Activated gamma-delta T cell treated with Interleukin-2 at 50 U/mL for 16 hours (primary cell): Measurements from ENCODE around the gene UTP14A.

ENCODE experiments used
- DNase-seq: peaks from one replicate; pipeline ENCODE4 v3.0.0-alpha.2; 2020

UTP14A gene

GRCh38 chrX:129953881-129954280 lies 47.9 kb downstream of the UTP14A start:
- DNase-seq: no peak

- no peak for DNase-seq
These were observed 48.8 kb downstream of the UTP14A start for GRCh38 chrX:129954804-129955203.

DNA sequence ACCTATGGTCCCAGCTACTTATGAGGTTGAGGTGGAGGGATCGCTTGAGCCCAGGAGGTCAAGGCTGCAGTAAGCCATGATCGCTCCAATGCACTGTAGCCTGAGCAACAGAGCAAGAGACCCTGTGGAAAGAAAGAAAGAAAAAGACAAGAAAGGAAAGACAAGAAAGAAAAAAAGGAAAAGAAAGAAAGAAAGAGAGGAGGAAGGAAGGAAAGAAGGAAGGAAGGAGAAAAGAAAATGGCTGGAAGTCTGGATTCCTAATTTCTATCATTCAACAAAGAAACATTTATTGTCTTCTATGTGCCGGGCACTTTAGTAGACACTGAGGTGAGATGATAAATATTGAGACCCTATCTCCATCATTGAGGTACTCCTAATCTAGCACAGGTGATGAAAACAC lies 49.7 kb downstream of the UTP14A start:
- no peak for DNase-seq

- DNase-seq: no peak
These were observed 50.2 kb downstream of the UTP14A start for GRCh38 chrX:129956145-129956544.

DNA sequence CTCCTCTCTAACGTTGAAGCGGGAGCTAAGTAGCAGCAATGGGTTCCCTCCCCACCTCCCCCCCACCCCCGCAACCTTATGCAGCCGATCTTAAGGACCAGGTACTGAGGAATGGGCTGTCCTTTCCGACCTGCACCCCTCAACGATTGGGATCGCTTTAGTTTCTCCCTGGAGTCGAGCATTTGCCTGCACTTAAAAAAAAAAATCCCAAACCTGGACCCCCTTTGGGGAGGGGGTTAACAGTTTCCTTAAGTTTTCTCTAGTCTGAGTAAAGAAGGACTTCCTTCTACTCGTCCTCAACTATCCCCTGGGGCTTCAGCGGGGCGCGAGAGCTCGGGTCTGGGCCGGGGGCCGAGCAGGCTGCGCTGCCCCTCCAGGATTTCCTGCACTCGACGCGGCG lies 50.8 kb downstream of the UTP14A start:
- DNase-seq: no peak

DNA sequence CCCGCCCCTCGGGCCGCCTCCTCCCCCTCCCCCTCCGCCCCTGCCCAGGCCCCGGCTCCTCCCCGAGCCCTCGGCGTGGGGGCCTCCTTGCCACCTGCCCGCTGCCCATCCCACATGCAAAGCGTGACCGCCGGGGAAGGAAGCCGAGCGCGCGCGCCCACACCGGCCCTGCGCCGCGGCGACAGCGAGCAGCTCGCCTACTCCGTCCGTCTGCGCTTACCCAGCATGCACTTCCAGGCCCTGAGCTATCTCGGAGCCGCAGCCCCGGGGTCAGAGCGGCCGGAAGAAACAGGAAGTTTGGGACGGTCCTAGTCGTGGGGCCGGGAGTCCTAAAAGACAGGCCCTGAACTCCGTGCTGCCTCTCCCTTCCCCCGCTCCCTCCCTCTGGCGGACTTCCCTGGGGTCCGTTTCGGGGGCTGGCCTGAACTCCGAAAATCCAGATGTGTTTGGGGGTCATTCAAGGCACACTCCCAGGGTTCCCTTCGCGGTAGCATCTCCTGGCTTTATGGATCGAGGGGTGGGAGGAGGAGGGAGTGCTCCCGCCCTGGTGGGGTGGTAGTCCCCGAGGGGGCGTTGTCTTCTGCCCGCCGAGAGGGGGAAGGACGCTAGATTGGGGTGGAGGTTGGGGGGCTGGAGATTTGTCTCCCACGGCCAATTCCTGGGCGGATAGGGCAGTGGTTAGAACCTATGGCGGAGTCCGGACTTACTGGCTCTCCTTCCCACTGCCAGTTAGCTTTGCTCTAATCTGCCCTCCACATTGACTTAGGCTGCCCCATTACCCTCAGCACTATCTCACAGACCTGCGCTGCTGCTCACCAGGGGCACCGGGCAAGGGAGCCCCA lies 51.5 kb downstream of the UTP14A start:
- no peak for DNase-seq

DNA sequence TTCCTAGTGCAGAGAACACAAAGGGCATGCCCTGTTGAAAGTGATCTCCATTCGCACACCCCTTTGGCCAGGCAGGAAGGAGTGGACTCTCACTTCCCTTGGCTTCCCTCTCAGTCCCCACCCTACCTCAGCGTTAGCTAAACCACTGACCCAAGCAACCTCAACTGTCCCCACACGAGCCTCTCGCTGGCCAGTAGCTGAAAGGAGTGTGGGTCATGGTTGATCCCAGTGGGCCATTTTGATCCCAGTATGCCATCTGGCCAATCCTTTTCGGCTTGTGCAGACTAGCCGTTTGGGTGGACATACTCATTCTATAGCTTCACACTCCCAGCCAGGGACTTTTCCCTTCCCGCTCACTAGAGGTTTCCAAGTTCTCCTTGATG lies 52.1 kb downstream of the UTP14A start:
- DNase-seq: no peak

DNA sequence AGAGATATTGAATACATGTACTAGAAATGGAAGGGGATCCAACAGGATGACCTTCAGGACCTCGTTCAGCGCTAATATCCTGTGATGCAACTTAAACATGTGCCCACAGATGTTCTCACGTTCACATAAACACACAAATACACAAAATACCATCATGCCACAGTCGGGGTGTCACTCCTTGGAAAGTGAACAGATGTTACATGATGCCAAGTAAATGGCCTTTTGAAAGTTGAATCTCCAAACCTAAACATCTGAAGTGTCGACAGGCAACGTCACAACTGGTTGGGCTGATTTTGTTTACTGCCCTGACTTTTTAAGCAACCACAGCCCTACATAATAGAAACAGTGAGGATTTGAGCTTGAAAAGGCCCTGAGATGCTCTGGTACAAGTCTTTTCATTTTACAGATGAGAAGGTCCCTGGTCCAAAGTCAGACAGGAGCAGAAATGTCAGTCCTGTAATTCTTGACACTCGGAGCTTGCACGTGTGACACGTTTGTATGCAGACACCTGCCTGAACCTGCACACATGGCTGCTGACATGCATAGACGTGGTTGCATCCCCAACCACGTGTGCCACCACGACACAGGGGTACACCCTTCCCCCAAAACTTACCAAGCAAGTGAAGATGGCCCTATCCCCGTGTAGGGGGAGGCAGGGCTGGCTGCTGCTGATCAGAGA lies 53.0 kb downstream of the UTP14A start:
- DNase-seq: no peak

- no peak for DNase-seq
These were observed 53.5 kb downstream of the UTP14A start for GRCh38 chrX:129959493-129959832.

DNA sequence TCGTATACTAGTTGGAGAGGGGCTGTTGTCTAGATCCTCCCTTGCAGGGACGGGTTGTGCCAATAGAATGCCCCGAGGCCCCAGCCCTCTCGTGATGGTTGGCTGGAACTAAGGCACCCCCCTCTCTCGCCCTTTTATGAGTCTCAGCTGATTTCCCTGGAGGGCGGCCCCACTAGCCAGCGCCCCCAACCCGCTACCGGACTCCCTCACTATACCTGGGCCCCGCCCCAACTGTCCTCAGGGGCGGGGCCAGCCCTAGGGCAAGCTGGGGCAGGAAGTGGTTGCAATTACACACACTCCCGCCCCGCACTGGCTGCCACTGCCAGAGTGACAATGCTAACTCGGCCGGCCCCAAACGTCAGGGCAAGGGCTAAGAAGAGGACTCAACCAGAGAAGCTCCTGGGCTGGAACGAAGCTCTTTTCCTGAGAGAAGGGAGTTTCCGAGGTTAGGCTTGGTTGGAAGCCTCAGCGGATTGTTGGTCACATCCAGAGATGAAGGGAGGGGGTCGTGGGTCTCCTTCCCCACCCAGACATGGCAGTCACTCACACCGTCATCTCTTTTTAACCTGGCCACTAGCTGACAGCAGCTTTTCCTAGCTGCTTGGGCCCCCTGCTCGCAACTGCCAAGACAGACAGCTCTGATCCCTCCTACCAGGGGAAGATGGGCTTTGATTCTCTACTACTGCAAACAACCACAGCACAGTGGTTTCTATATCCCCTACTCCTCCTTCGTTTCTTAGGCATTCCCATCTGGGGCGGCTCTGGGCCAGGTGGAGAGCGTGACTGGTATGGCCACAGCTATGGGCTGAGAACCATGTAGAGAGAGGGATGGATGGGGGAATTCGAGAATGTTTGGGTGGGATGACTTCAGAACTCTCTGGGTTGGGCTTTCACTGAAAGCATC lies 55.5 kb downstream of the UTP14A start:
- DNase-seq: peak; percentile 64

DNA sequence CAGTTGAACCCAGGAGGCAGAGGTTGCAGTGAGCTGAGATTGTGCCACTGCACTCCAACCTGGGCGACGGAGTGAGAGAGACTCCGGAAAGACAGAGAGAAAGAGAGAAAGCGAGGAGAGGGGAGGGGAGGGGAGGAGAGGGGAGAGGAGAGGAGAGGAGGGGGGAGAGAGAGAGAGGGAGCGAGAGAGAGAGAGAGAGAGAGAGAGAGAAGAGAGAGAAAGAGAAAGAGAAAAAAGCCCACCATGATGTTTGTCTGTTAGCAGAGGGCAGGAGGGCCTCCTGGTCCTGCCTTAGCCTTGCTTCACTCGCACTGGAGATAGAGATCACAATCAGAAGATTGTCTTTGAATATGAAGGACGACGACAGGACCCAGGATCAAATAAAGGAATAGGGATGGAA lies 57.8 kb downstream of the UTP14A start:
- DNase-seq: no peak

- no peak for DNase-seq
These were observed 59.2 kb downstream of the UTP14A start for GRCh38 chrX:129965166-129965565.

DNA sequence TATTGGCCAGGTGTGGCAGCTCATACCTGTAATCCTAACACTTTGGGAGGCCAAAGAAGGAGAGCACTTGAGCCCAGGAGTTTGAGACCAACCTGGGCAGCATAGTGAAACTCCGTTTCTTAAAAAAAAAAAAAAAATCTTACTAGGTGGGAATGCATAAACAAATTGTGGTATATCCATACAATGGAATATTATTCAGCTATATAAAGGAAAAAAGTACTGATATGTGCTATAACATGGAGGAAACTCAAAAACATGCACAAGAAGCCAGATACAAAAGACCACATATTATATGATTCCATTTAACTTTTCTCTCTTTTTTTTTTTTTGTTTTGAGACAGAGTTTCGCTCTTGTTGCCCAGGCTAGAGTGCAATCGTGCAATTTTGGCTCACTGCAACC lies 63.0 kb downstream of the UTP14A start:
- no peak for DNase-seq

GRCh38 chrX:129976441-129976840 lies 70.5 kb downstream of the UTP14A start:
- no peak for DNase-seq
